Right lobe of liver (tissue), 4 donors: ENCODE data around the gene GALNT10.

Source experiments
- CTCF ChIP-seq, 4 donors: fragments of 200-600 bp in 3 of 4; fragments of 450-650 bp in 1 of 4; IDR thresholded peaks; one replicate each; pipeline versions ENCODE4 v1.5.1 to v1.8.0; 2016 to 2022; ENCODE audit warnings: antibody characterized with exemption in 4 of 4, mild to moderate bottlenecking in 2 of 4
- POLR2A ChIP-seq: fragments of 450-650 bp; IDR thresholded peaks from one replicate; pipeline ENCODE4 v1.6.1; 2017; ENCODE audit warnings: antibody characterized with exemption, mild to moderate bottlenecking
- donor health status: DM: no; HTN: no; CAD: no.
- donor health status: DM: no; HTN: no; CAD: no.
- donor health status: DM: no; HTN: yes; CAD: no.

- TF ChIP-seq CTCF (IDR thresholded peaks at IDR 0.05): no peak
- TF ChIP-seq POLR2A: no peak
Observed at GRCh38 chr5:154298065-154298464, 107.5 kb downstream of the GALNT10 start.
